HEK293T (cell line): ENCODE results near the gene CSNK2A3.

Source experiments
- CTBP1 ChIP-seq: fragments of 450-650 bp; IDR thresholded peaks from 2 replicates; pipeline ENCODE4 v1.6.1; 2016; ENCODE audit warnings: borderline replicate concordance
- HDGF ChIP-seq: fragments of 450-650 bp; IDR thresholded peaks from 2 replicates; pipeline ENCODE4 v1.6.1; 2017; ENCODE audit warnings: antibody characterized with exemption, borderline replicate concordance
- SP1 ChIP-seq: fragments of 450-650 bp; IDR thresholded peaks from 2 replicates; pipeline ENCODE4 v1.6.1; 2017
- SUZ12 ChIP-seq: fragments of 450-650 bp; IDR thresholded peaks from 2 replicates; pipeline ENCODE4 v1.6.1; 2016; ENCODE audit warnings: mild to moderate bottlenecking
- TARDBP ChIP-seq: fragments of 450-650 bp; IDR thresholded peaks from 2 replicates; pipeline ENCODE4 v1.6.1; 2016

GRCh38 chr11:11335043-11335442 is 18.0 kb downstream of the CSNK2A3 start:
- TF ChIP-seq CTBP1 (no peak), TARDBP (no peak), SUZ12 (no peak), SP1 (no peak), HDGF (no peak)
